ENCODE measurements around the gene TREML1. TPM values are rescaled to one million over a fixed set of nuclear protein-coding genes. Genes with fewer than 3 reads are reported as not detected.

TREML1 gene
- total and polyA plus RNA-seq, 2 experiments from 2014 or later = not detected

DNA sequence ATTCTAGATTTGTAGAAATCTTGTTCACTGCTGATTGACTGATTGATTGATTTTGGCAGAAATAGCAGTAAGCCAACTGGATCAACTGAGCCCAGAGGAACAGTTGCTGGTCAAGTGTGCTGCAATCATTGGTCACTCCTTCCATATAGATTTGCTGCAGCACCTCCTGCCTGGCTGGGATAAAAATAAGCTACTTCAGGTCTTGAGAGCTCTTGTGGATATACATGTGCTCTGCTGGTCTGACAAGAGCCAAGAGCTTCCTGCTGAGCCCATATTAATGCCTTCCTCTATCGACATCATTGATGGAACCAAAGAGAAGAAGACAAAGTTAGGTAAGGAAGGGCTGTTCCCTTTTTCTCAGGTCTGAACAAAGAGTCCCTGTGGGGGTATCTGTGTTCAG, 31.2 kb downstream of the TREML1 start (continued):
- TF ChIP-seq, protein P1, sequence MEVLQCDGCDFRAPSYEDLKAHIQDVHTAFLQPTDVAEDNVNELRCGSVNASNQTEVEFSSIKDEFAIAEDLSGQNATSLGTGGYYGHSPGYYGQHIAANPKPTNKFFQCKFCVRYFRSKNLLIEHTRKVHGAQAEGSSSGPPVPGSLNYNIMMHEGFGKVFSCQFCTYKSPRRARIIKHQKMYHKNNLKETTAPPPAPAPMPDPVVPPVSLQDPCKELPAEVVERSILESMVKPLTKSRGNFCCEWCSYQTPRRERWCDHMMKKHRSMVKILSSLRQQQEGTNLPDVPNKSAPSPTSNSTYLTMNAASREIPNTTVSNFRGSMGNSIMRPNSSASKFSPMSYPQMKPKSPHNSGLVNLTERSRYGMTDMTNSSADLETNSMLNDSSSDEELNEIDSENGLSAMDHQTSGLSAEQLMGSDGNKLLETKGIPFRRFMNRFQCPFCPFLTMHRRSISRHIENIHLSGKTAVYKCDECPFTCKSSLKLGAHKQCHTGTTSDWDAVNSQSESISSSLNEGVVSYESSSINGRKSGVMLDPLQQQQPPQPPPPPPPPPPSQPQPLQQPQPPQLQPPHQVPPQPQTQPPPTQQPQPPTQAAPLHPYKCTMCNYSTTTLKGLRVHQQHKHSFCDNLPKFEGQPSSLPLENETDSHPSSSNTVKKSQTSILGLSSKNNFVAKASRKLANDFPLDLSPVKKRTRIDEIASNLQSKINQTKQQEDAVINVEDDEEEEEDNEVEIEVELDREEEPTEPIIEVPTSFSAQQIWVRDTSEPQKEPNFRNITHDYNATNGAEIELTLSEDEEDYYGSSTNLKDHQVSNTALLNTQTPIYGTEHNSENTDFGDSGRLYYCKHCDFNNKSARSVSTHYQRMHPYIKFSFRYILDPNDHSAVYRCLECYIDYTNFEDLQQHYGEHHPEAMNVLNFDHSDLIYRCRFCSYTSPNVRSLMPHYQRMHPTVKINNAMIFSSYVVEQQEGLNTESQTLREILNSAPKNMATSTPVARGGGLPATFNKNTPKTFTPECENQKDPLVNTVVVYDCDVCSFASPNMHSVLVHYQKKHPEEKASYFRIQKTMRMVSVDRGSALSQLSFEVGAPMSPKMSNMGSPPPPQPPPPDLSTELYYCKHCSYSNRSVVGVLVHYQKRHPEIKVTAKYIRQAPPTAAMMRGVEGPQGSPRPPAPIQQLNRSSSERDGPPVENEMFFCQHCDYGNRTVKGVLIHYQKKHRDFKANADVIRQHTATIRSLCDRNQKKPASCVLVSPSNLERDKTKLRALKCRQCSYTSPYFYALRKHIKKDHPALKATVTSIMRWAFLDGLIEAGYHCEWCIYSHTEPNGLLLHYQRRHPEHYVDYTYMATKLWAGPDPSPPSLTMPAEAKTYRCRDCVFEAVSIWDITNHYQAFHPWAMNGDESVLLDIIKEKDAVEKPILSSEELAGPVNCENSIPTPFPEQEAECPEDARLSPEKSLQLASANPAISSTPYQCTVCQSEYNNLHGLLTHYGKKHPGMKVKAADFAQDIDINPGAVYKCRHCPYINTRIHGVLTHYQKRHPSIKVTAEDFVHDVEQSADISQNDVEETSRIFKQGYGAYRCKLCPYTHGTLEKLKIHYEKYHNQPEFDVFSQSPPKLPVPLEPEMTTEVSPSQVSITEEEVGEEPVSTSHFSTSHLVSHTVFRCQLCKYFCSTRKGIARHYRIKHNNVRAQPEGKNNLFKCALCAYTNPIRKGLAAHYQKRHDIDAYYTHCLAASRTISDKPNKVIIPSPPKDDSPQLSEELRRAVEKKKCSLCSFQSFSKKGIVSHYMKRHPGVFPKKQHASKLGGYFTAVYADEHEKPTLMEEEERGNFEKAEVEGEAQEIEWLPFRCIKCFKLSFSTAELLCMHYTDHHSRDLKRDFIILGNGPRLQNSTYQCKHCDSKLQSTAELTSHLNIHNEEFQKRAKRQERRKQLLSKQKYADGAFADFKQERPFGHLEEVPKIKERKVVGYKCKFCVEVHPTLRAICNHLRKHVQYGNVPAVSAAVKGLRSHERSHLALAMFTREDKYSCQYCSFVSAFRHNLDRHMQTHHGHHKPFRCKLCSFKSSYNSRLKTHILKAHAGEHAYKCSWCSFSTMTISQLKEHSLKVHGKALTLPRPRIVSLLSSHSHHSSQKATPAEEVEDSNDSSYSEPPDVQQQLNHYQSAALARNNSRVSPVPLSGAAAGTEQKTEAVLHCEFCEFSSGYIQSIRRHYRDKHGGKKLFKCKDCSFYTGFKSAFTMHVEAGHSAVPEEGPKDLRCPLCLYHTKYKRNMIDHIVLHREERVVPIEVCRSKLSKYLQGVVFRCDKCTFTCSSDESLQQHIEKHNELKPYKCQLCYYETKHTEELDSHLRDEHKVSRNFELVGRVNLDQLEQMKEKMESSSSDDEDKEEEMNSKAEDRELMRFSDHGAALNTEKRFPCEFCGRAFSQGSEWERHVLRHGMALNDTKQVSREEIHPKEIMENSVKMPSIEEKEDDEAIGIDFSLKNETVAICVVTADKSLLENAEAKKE (CRISPR knock-in tag; IDR thresholded peaks at IDR 0.05) = no peak
- TF ChIP-seq, protein P2, sequence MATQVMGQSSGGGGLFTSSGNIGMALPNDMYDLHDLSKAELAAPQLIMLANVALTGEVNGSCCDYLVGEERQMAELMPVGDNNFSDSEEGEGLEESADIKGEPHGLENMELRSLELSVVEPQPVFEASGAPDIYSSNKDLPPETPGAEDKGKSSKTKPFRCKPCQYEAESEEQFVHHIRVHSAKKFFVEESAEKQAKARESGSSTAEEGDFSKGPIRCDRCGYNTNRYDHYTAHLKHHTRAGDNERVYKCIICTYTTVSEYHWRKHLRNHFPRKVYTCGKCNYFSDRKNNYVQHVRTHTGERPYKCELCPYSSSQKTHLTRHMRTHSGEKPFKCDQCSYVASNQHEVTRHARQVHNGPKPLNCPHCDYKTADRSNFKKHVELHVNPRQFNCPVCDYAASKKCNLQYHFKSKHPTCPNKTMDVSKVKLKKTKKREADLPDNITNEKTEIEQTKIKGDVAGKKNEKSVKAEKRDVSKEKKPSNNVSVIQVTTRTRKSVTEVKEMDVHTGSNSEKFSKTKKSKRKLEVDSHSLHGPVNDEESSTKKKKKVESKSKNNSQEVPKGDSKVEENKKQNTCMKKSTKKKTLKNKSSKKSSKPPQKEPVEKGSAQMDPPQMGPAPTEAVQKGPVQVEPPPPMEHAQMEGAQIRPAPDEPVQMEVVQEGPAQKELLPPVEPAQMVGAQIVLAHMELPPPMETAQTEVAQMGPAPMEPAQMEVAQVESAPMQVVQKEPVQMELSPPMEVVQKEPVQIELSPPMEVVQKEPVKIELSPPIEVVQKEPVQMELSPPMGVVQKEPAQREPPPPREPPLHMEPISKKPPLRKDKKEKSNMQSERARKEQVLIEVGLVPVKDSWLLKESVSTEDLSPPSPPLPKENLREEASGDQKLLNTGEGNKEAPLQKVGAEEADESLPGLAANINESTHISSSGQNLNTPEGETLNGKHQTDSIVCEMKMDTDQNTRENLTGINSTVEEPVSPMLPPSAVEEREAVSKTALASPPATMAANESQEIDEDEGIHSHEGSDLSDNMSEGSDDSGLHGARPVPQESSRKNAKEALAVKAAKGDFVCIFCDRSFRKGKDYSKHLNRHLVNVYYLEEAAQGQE (IDR thresholded peaks at IDR 0.05; ENCODE audit: unreplicated experiment) = no peak

DNA sequence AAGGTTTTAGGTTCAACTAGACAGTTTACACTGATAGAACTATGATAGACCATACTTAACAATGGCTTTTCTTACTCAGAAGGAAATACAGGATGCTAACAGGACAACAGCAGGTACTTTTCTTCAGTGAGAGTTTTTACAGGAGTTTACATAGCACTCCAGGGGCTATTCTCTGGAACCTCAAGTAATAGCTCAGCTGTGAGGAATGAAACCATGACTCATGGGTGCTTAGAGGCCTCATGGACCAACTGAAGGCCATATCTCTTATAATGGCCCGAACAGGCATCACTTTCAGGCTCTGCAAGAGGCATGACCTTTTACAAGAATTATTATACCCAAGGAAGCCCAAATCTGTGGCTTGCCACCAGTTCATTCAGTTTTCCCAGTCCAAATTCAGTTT, 31.8 kb downstream of the TREML1 start:
- H3K4me3 Mint-ChIP-seq = no peak overlapping the region
- H4K20me1 ChIP-seq (replicated peaks; ENCODE audit: insufficient read depth) = no peaks in the 10 kb centered on the region
- H3F3A ChIP-seq (replicated peaks; ENCODE audit: low read depth) = no peaks in the 10 kb centered on the region
- no peak overlapping the region for H3K27ac Mint-ChIP-seq
- no peaks in the 10 kb centered on the region for H3K9me3 Mint-ChIP-seq
- DNase-seq (ENCODE audit: low spot score) (no peak), ATAC-seq (no peak)
- no peak overlapping the region for H2AFZ ChIP-seq
- H3K4me3 ChIP-seq = no peak overlapping the region
- no peak overlapping the region for H3K27ac ChIP-seq (ENCODE audit: low read depth)
- H3K27me3 Mint-ChIP-seq (ENCODE audit: insufficient read depth, low read depth, poor library complexity) = peaks cover 1% of the 10 kb centered on the region
- no peaks in the 10 kb centered on the region for H3K79me2 ChIP-seq (replicated peaks; ENCODE audit: insufficient read depth)
- H3K4me1 ChIP-seq (ENCODE audit: insufficient read depth) = no peaks in the 10 kb centered on the region
- H3K27me3 ChIP-seq (ENCODE audit: insufficient read depth) = no peaks in the 10 kb centered on the region
- no peak overlapping the region for H3K4me2 ChIP-seq
- H3K9me2 ChIP-seq (ENCODE audit: insufficient read depth) = no peaks in the 10 kb centered on the region
- no peaks in the 10 kb centered on the region for H3K36me3 Mint-ChIP-seq (ENCODE audit: low read depth)
- H3K4me1 Mint-ChIP-seq = no peaks in the 10 kb centered on the region
- no peaks in the 10 kb centered on the region for H3K36me3 ChIP-seq (ENCODE audit: insufficient read depth)
- TF ChIP-seq STAT1 (IDR thresholded peaks at IDR 0.05; ENCODE audit: unreplicated experiment) (no peak), EZH2phosphoT487 (IDR thresholded peaks at IDR 0.05; ENCODE audit: unreplicated experiment) (no peak)
- TF ChIP-seq, protein P3, sequence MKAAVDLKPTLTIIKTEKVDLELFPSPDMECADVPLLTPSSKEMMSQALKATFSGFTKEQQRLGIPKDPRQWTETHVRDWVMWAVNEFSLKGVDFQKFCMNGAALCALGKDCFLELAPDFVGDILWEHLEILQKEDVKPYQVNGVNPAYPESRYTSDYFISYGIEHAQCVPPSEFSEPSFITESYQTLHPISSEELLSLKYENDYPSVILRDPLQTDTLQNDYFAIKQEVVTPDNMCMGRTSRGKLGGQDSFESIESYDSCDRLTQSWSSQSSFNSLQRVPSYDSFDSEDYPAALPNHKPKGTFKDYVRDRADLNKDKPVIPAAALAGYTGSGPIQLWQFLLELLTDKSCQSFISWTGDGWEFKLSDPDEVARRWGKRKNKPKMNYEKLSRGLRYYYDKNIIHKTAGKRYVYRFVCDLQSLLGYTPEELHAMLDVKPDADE (IDR thresholded peaks at IDR 0.05) = no peak

All from GM23338 (cell line).